Measurements from ENCODE around the gene CDRT15.

The CDRT15 gene

DNA sequence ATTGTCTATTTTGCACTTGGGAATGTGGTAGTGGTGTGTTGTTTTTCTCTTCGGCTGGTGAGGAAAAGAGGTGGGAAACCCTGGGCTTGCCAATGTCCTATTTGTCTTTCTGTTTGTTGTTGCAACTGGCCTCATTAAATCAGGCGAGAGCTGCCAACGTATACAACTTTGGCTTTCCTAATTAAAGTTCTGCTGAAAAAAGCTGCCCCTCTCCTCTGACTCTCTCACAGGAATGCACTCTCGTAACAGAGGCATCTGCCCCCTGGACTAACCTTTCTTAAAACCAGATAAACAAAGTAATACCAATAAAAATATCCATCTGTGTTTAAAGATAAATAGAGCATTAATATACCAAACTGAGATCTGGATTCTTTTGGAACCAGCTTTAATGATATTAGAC lies 7.8 kb downstream of the CDRT15 start:
- Histone ChIP-seq H3K36me3 (no peaks in the 10 kb centered on the region), H3K4me3 (ENCODE audit: low read depth, low read length) (no peak overlapping the region), H3K27me3 (no peaks in the 10 kb centered on the region), H3K4me1 (no peaks in the 10 kb centered on the region), H3K9me3 (no peaks in the 10 kb centered on the region)
- DNase-seq, result no peak
- TF ChIP-seq, protein P1, sequence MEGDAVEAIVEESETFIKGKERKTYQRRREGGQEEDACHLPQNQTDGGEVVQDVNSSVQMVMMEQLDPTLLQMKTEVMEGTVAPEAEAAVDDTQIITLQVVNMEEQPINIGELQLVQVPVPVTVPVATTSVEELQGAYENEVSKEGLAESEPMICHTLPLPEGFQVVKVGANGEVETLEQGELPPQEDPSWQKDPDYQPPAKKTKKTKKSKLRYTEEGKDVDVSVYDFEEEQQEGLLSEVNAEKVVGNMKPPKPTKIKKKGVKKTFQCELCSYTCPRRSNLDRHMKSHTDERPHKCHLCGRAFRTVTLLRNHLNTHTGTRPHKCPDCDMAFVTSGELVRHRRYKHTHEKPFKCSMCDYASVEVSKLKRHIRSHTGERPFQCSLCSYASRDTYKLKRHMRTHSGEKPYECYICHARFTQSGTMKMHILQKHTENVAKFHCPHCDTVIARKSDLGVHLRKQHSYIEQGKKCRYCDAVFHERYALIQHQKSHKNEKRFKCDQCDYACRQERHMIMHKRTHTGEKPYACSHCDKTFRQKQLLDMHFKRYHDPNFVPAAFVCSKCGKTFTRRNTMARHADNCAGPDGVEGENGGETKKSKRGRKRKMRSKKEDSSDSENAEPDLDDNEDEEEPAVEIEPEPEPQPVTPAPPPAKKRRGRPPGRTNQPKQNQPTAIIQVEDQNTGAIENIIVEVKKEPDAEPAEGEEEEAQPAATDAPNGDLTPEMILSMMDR (IDR thresholded peaks at IDR 0.05; ENCODE audit: low read depth, low read length), result no peak

DNA sequence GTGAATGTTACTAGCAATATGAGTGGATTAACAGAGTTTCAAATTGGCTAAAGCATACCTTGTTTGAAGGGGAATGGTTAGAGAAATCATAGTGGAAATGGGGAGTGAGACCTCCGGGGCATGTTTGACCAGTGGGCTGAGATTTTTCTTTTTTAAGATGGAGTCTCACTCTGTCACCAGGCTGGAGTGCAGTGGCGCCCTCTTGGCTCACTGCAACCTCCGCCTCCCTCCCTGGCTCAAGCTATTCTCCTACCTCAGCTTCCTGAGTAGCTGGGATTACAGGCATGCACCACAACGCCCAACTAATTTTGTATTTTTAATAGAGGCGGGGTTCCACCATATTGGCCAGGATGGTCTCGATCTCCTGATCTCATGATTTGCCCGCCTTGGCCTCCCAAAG lies 9.6 kb downstream of the CDRT15 start:
- no peaks in the 10 kb centered on the region for H3K4me1 ChIP-seq
- no peaks in the 10 kb centered on the region for H3K36me3 ChIP-seq
- TF ChIP-seq, protein P1 (IDR thresholded peaks at IDR 0.05; ENCODE audit: low read depth, low read length), result no peak
- DNase-seq, result no peak
- H3K9me3 ChIP-seq, result no peaks in the 10 kb centered on the region
- no peak overlapping the region for H3K4me3 ChIP-seq (ENCODE audit: low read depth, low read length)
- H3K27me3 ChIP-seq, result no peaks in the 10 kb centered on the region

DNA sequence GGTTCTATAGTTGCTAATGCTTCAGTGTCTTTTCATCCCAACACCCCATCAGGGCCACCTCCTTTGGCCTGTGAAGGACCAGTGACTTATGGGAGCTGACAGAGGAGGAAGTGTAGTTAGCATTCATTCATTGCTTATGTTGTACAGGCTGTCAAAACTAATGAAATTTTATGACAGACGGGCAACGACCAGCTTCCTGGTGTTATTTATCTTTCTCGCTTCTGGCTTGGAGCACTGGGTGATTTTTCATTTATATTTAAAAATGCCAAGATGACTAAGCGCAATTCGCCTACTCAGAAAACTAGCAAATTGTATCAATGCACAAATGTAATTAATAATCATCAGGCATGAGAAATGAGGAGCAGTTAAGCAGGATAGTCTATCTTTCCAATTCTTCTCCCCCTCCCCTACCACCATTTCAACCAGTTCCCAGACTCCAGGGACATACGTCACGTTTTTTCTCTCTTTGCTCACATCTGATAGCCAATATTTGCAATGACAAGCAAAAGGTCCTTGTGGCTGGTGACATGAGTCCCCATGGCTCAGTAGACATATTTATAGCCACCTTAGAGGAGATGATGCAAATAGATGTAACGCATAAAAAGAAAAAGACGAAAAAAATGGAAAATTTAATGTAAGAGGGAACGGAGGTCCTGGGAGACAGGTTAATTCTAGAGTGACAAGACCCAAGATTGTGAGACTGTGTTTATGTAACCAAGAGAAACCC lies 11.2 kb downstream of the CDRT15 start:
- DNase-seq, result no peak
- TF ChIP-seq, protein P1 (IDR thresholded peaks at IDR 0.05; ENCODE audit: low read depth, low read length), result no peak
- no peaks in the 10 kb centered on the region for H3K9me3 ChIP-seq
- H3K4me3 ChIP-seq (ENCODE audit: low read depth, low read length), result no peak overlapping the region
- no peaks in the 10 kb centered on the region for H3K27me3 ChIP-seq
- no peaks in the 10 kb centered on the region for H3K36me3 ChIP-seq
- H3K4me1 ChIP-seq, result no peaks in the 10 kb centered on the region

DNA sequence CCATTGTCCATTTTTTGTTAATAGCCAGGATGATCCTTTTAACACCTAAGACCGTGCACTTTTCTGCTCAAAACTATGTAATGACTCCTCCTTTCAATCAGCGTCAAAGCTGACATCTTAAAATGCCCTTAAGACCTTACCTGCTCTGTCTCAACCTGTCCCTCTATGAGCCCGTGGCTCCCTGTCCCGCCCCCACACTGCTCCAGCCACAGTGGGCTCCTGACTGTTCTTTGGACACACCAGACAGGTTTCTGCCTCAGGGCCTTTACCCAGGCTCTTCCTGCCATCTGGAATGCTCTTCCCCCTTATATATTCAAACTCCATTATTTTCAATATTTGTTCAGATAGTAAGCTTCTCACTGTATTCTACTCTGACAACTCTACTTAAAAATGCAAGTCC lies 14.1 kb downstream of the CDRT15 start:
- DNase-seq, result no peak
- Histone ChIP-seq H3K4me3 (ENCODE audit: low read depth, low read length) (no peak overlapping the region), H3K4me1 (no peaks in the 10 kb centered on the region), H3K27me3 (no peaks in the 10 kb centered on the region), H3K36me3 (no peaks in the 10 kb centered on the region), H3K9me3 (no peaks in the 10 kb centered on the region)
- TF ChIP-seq, protein P1 (IDR thresholded peaks at IDR 0.05; ENCODE audit: low read depth, low read length), result no peak

DNA sequence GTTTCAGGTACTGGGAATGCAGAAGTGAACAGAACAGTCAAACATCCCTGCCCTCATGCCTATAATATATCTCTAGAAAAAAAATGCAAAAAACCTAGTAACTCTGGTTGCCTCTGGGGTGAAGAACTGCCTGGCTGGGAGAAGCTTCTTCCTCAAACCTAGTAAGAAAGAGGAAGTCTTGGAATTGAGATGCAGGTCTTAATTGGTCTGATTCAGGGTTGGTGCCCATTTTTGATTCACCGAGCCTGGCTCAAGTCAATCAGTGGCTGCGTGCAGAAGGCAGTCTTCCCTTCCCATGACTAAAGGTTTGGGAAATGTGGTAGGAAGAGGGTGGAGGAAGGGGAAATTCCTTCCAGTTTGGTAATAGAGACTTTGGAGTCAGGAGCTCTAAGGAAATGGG lies 22.4 kb downstream of the CDRT15 start:
- Histone ChIP-seq H3K9me3 (no peaks in the 10 kb centered on the region), H3K4me3 (ENCODE audit: low read depth, low read length) (no peak overlapping the region), H3K4me1 (no peaks in the 10 kb centered on the region), H3K27me3 (no peaks in the 10 kb centered on the region), H3K36me3 (no peaks in the 10 kb centered on the region)
- no peak for DNase-seq
- TF ChIP-seq, protein P1 (IDR thresholded peaks at IDR 0.05; ENCODE audit: low read depth, low read length), result no peak

DNA sequence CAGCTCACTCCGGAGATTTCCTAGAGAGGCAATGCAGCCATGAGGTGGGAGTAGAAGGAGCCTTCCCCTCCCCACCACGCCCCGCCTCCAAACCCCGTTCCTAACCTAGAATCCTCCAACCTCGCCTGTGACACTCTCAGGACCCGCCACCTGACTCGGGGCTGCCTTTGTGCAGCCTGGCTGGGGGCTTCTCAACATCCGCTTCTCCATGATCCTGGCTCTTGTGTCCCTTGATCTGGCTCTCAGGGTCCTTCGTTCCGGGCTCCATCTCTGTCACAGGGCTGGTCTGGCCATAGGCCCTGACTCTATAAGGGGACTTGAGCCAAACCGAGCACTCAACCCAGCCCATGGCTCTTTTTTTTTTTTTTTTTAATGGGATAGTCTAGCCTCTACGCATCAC lies 24.3 kb downstream of the CDRT15 start:
- H3K4me3 ChIP-seq (ENCODE audit: low read depth, low read length), result no peak overlapping the region
- TF ChIP-seq, protein P1 (IDR thresholded peaks at IDR 0.05; ENCODE audit: low read depth, low read length), result no peak
- H3K27me3 ChIP-seq, result no peaks in the 10 kb centered on the region
- no peaks in the 10 kb centered on the region for H3K36me3 ChIP-seq
- no peaks in the 10 kb centered on the region for H3K9me3 ChIP-seq
- no peak for DNase-seq
- H3K4me1 ChIP-seq, result no peaks in the 10 kb centered on the region
